Ectodermal cell (in vitro differentiated cells): ENCODE results near the gene C19orf38.
A peak's percentile ranks its signal among the peaks of the same experiment; 100 is the strongest.

Source experiments
- H3K27ac ChIP-seq: 2 replicates; pipeline ENCODE4 v1.7.0; 2013; ENCODE audit warnings: mild to moderate bottlenecking, low read depth, low read length; ENCODE audit not compliant: insufficient read depth, poor library complexity, severe bottlenecking
- H3K27me3 ChIP-seq: 2 replicates; pipeline ENCODE4 v1.7.0; 2013; ENCODE audit warnings: mild to moderate bottlenecking, low read length; ENCODE audit not compliant: insufficient read depth, control insufficient read depth, poor library complexity, severe bottlenecking
- H3K36me3 ChIP-seq: one replicate; pipeline ENCODE4 v1.7.0; 2013; ENCODE audit warnings: low read length; ENCODE audit not compliant: control insufficient read depth, insufficient read depth
- H3K4me1 ChIP-seq: one replicate; pipeline ENCODE4 v1.7.0; 2013; ENCODE audit warnings: low read length; ENCODE audit not compliant: control insufficient read depth, insufficient read depth
- H3K4me3 ChIP-seq: 2 replicates; pipeline ENCODE4 v1.7.0; 2013; ENCODE audit warnings: low read depth, low read length, control low read depth; ENCODE audit not compliant: insufficient read depth
- H3K9me3 ChIP-seq: 2 replicates; pipeline ENCODE4 v1.7.0; 2013; ENCODE audit warnings: mild to moderate bottlenecking, low read length, moderate library complexity; ENCODE audit not compliant: control insufficient read depth
- WGBS, 2 experiments: methylation state at CpG; one replicate each; pipeline ENCODE4 v1.1.7; 2013; ENCODE audit warnings: missing lambda C conversion rate in 2 of 2; 5-methylcytosine and 5-hydroxymethylcytosine counted together

C19orf38 gene

GRCh38 chr19:10823690-10824089 is 24.5 kb upstream of the C19orf38 start:
- H3K4me1 ChIP-seq = no peaks in the 10 kb centered on the region
- H3K36me3 ChIP-seq = peaks cover 19% of the 10 kb centered on the region
- H3K27me3 ChIP-seq = no peaks in the 10 kb centered on the region
- H3K9me3 ChIP-seq = no peaks in the 10 kb centered on the region
- no peak overlapping the region for H3K27ac ChIP-seq
- no peak overlapping the region for H3K4me3 ChIP-seq
- 96 to 98% methylated on average over 12 of the region's 12 CpGs for WGBS, 2 experiments

GRCh38 chr19:10826231-10826630 is 22.0 kb upstream of the C19orf38 start:
- Histone ChIP-seq H3K9me3 (no peaks in the 10 kb centered on the region), H3K4me3 (no peak overlapping the region), H3K4me1 (no peaks in the 10 kb centered on the region), H3K27me3 (no peaks in the 10 kb centered on the region), H3K36me3 (peaks cover 9% of the 10 kb centered on the region), H3K27ac (no peak overlapping the region)
- WGBS, 2 experiments = 94 to 97% methylated on average over 7 of the region's 7 CpGs

DNA sequence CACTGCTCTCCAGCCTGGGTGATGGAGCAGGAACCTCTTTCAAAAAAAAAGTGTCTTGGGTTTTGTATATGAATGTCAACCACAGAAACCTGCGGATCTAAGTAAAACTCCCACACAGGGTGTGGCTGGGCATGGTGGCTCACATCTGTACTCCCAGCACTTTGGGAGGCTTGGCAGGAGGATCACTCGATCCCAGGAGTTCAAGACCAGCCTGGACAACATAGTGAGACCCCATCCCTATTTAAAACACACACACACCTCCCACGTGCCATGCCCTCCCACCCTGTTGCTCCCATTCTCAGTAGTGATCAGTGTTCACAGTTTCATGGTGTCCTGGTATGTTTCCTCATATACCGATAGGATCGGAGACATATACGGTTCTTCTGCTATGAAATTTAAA is 21.4 kb upstream of the C19orf38 start:
- H3K36me3 ChIP-seq = peaks cover 9% of the 10 kb centered on the region
- H3K27ac ChIP-seq = no peak overlapping the region
- no peak overlapping the region for H3K4me3 ChIP-seq
- 96 to 97% methylated on average over 6 of the region's 6 CpGs for WGBS, 2 experiments
- no peaks in the 10 kb centered on the region for H3K4me1 ChIP-seq
- no peaks in the 10 kb centered on the region for H3K27me3 ChIP-seq
- no peaks in the 10 kb centered on the region for H3K9me3 ChIP-seq

GRCh38 chr19:10828981-10829821 is 19.0 kb upstream of the C19orf38 start:
- H3K27ac ChIP-seq = peak overlapping the region; percentile 16
- 92 to 95% methylated on average over 26 of the region's 26 CpGs for WGBS, 2 experiments
- H3K9me3 ChIP-seq = no peaks in the 10 kb centered on the region
- H3K4me3 ChIP-seq = no peak overlapping the region
- no peaks in the 10 kb centered on the region for H3K27me3 ChIP-seq
- peaks cover 5% of the 10 kb centered on the region for H3K36me3 ChIP-seq
- H3K4me1 ChIP-seq = no peaks in the 10 kb centered on the region

GRCh38 chr19:10829967-10830366 is 18.2 kb upstream of the C19orf38 start:
- no peaks in the 10 kb centered on the region for H3K27me3 ChIP-seq
- H3K9me3 ChIP-seq = no peaks in the 10 kb centered on the region
- no peak overlapping the region for H3K27ac ChIP-seq
- H3K4me3 ChIP-seq = no peak overlapping the region
- WGBS, 2 experiments = 95 to 97% methylated on average over 16 of the region's 16 CpGs
- peaks cover 3% of the 10 kb centered on the region for H3K36me3 ChIP-seq
- H3K4me1 ChIP-seq = no peaks in the 10 kb centered on the region

DNA sequence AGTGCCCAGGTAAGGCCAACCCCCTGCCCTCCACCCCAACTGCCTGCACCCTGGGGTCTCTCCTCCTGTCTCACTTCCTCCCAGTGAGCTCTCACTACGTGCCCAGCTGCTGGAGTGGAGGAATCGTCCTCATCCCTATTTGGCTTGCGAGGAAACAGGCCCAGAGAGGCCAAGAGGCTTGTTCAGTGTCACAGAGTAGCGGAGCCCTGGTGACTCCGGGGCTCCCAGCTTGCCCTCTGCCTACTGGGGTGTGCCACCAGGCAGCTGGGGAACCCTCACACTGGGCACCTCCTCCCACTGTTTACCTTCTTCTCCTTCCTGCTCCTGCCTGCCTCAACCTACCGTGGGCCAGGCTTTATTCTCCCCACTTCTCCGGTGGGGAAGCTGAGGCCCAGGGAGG is 17.8 kb upstream of the C19orf38 start:
- Histone ChIP-seq H3K27ac (no peak overlapping the region), H3K4me3 (no peak overlapping the region), H3K4me1 (no peaks in the 10 kb centered on the region), H3K36me3 (peaks cover 3% of the 10 kb centered on the region), H3K27me3 (no peaks in the 10 kb centered on the region), H3K9me3 (no peaks in the 10 kb centered on the region)
- WGBS, 2 experiments = 92 to 95% methylated on average over 7 of the region's 7 CpGs

GRCh38 chr19:10830931-10831779 is 17.1 kb upstream of the C19orf38 start:
- Histone ChIP-seq H3K9me3 (no peaks in the 10 kb centered on the region), H3K27me3 (no peaks in the 10 kb centered on the region), H3K27ac (no peak overlapping the region), H3K4me3 (no peak overlapping the region), H3K4me1 (no peaks in the 10 kb centered on the region), H3K36me3 (peaks cover 3% of the 10 kb centered on the region)
- WGBS, 2 experiments = 88 to 90% methylated on average over 33 of the region's 33 CpGs

- 94% methylated on average over 28 of the region's 28 CpGs for WGBS, 2 experiments
- peaks cover 3% of the 10 kb centered on the region for H3K36me3 ChIP-seq
- no peak overlapping the region for H3K27ac ChIP-seq
Measured at GRCh38 chr19:10831987-10832938, 16.0 kb upstream of the C19orf38 start.

DNA sequence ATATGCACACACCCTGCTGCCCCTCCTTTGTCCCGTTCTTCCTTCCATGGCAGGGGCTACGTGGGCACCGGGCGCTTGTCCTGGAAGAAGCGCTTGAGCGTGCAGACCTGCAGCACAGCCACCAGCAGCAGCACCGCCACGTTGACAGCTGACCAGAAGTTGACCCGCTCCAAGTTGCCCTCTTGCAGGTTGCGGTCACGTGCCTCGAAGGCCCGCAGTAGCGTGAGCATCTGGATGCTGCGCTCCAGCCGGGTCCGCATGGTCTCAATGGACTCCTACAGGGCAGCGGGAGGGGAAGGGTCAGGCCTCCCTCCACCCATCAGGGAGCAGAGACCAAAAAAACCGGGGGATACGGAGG is 15.3 kb upstream of the C19orf38 start:
- no peak overlapping the region for H3K4me3 ChIP-seq
- H3K27ac ChIP-seq = no peak overlapping the region
- no peaks in the 10 kb centered on the region for H3K4me1 ChIP-seq
- peaks cover 3% of the 10 kb centered on the region for H3K36me3 ChIP-seq
- H3K9me3 ChIP-seq = no peaks in the 10 kb centered on the region
- 94% methylated on average over 20 of the region's 20 CpGs for WGBS, 2 experiments
- H3K27me3 ChIP-seq = no peaks in the 10 kb centered on the region

More at GRCh38 chr19:10831987-10832938, 16.0 kb upstream of the C19orf38 start:
- Histone ChIP-seq H3K4me1 (no peaks in the 10 kb centered on the region), H3K27me3 (no peaks in the 10 kb centered on the region), H3K9me3 (no peaks in the 10 kb centered on the region), H3K4me3 (no peak overlapping the region)
